Measurements from ENCODE around the gene SLC24A3.

- TF ChIP-seq, protein P1, sequence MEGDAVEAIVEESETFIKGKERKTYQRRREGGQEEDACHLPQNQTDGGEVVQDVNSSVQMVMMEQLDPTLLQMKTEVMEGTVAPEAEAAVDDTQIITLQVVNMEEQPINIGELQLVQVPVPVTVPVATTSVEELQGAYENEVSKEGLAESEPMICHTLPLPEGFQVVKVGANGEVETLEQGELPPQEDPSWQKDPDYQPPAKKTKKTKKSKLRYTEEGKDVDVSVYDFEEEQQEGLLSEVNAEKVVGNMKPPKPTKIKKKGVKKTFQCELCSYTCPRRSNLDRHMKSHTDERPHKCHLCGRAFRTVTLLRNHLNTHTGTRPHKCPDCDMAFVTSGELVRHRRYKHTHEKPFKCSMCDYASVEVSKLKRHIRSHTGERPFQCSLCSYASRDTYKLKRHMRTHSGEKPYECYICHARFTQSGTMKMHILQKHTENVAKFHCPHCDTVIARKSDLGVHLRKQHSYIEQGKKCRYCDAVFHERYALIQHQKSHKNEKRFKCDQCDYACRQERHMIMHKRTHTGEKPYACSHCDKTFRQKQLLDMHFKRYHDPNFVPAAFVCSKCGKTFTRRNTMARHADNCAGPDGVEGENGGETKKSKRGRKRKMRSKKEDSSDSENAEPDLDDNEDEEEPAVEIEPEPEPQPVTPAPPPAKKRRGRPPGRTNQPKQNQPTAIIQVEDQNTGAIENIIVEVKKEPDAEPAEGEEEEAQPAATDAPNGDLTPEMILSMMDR (IDR thresholded peaks at IDR 0.05; ENCODE audit: low read depth, low read length) = no peak
- TF ChIP-seq, protein P2, sequence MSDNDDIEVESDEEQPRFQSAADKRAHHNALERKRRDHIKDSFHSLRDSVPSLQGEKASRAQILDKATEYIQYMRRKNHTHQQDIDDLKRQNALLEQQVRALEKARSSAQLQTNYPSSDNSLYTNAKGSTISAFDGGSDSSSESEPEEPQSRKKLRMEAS (IDR thresholded peaks at IDR 0.05; ENCODE audit: low read depth, low read length) = no peak
- TF ChIP-seq MYC (IDR thresholded peaks at IDR 0.05; ENCODE audit: low read depth, low read length) (no peak), POLR2A (IDR thresholded peaks at IDR 0.05; ENCODE audit: extremely low read depth, insufficient read length) (no peak)
These were observed 79.3 kb downstream of the SLC24A3 start for GRCh38 chr20:19291818-19292132.

Data from NB4 (cell line).